GM18873 (cell line): ENCODE data around the gene RBM4.

ENCODE experiments used
- ATAC-seq: cut with Tn5 transposase; IDR thresholded peaks from one replicate; pipeline ENCODE4 v1.9.1; 2021; ENCODE audit warnings: mild to moderate bottlenecking, moderate library complexity, moderate number of reproducible peaks; ENCODE audit not compliant: unreplicated experiment, low FRiP score

The RBM4 gene

DNA sequence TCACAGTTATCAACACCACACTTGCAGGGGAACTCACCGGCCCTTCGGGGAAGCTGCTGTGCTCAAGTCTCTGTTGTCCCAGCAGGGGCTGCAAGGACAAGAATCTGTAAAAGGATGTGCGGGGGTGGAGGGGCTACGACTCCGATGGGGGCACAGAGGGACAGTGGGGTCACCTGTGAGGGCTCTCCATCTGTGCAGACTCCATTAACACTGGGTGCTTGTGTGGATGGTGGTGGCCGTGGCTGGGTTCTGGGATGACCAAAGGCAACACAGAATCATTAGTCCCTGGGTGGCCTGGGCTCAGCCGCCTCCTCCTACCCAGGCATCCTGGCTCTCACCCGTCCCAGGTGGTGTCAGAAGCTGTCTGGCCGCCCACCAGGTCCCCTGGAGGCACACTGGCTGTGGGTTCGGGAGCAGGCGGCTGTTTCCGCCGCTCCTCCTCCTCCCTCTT, 49.4 kb downstream of the RBM4 start:
- ATAC-seq: no peak

DNA sequence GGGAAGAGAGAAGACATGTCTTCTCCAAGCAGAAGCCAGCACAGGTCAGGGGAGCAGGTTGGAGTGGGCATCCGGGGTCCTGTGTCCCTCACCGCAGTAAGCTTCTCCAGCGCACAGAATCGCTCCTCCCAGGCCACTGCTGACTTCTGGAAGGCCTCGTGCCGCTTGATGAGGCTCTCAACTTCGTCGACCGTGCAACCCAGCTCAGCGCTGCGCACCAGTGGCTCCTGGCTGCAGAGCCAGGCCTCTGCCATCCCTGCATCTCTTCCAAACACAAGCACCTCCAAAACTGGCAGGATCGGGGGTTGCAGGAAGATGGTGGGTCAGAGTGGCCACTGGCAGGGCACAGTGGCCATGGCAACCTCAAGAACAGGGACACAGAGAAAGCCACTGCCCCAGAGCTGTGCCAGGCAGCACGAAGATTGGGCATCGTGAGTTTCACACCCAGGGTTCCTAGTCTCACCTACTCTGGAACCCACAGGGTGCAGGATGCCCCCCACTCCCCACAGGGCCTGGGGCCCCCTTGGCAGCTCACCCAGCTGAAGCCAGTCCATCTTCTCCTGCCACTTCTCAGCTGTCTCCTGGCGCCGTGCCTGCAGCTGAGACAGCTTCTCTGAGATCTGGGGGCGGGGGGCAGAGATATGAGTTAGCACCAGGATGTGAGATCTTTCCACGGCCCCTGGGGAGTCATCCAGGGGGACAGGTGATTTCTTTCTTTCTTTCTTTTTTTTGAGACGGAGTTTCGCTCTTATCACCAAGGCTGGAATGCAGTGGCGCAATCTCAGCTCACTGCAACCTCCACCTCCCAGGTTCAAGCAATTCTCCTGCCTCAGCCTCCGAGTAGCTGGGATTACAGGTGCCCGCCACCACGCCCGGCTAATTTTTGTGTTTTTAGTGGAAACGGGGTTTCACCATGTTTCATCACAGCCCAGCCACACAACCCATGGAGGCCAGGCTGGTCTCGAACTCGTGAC, 50.3 kb downstream of the RBM4 start:
- no peak for ATAC-seq

DNA sequence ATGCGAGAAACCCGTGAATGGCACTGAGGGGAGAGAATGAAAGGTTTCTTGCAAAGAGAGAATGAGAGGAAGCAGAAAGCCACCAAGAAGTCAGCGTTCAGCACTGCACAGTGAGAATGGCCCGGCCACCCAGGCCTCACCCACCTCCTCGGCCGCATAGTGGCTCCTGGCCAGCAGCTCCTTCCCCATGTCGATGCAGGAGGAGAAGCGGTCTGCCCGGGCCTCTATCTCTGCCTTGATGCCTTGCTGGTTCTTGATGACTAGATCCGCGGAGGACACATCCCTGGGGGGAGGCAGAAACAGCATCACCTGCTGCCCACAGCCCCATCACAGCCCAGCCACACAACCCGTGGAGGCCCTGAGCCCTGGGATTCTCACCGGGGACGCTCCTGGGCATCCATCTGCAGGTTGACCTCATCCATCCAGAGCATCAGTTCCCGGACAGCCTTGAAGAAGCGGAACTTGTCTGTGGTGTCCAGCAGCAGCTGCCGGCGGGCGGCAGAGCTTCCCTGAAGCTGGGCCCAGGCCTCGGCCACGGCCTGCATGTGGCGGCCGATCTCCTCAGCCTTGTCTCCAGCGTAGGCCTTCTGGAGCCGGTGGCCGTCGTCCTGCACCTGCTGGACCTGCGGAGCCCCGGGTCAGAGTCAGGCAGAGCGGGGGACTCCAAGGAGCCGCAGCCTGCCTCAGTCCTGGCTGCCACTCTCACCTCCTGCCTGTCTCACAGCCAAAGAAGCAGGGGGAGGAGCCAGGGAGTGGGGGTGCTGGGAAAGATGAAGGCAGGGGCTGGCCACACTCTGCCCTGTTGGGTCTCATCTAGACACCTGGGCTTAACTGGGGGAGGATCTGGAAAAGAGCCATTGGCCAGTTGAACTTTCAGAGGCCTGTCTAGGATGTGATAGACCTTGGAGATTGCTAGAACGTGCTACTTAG, 51.4 kb downstream of the RBM4 start:
- no peak for ATAC-seq

DNA sequence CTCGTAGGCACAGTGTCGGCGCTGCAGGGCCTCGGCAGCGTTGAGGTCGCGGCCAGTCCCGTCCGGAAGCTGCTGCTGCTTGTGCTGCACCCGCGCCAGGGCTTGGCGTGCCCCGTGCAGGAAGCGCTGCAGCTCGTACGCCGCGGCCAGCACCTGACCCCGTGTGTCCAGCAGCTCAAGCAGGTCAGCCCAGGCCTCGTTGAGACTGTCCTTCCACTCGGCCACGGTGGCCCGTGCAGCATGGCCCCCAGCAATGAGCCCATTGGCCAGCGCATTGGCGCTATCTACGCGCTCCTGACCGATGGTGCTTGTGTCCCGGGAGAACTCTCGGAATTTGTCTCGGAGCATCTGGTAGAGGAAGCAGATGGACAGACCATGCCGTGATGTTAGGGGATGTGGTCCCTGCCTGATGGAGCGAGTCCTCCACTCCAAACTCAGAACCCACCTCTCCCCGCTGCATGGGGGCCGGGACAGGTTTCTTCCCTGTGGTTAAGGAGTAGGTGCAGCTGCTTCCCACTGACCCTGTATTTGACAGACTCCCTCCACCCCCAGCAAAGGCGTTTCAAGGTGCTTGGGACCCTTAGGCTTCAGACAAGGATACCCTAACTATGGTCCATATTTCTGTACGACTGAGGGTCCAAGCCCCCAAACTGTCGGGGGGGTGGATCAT, 52.9 kb downstream of the RBM4 start:
- ATAC-seq: no peak

DNA sequence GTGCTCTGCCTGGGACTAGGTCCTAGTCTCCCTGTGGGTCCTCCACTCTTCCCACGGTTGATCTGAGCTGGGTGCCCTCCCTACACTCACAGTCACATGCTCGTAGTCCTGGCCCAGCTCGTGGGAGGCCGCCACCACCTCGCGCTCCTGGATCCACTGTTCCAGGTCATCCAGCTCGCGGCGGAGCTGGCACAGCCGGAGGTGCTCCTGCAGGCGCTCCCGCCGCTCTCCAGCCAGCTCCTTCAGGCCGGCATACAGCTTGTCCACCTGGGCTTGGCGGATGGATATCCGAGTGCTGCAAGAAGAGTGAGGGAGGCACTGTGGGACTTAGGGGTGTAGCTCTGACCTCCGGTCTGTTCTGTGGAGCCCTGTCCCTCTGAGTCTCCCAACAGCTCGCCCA, 53.9 kb downstream of the RBM4 start:
- ATAC-seq: no peak

- ATAC-seq: no peak
These were observed 54.4 kb downstream of the RBM4 start for GRCh38 chr11:66692871-66693331.

- no peak for ATAC-seq
These were observed 55.0 kb downstream of the RBM4 start for GRCh38 chr11:66693356-66694055.

- ATAC-seq: no peak
These were observed 55.5 kb downstream of the RBM4 start for GRCh38 chr11:66694056-66694410.

DNA sequence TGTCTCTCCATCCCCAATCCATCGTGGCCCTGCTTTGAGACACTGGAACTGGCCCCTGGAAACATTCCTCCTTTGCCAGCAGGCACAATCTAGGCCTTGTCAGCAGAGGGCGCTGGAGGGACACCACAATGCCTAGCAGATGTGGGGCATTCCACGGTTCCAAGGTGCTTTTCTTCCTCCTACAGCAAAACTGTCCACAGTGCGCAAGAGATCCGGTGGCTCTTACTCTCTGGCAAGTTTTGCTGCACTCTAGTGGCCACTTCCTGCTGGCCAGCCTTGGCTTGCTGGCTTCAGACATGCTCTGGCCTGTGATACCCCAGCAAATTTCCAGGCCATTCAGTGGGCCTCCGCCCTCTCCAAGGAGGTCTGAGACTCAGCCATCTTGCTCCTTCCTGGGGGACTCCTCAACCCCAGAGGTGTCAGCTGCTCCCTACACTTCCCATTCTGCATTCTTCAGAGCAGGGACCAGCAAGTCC, 56.3 kb downstream of the RBM4 start:
- ATAC-seq: no peak
